SK-N-SH (cell line): ENCODE data around the gene C15orf39. TPM values are rescaled to one million over a fixed set of nuclear protein-coding genes. Genes with fewer than 3 reads are reported as not detected.

Experiments
- CTCF ChIA-PET: fragments of 300-600, 350-600 bp; formaldehyde crosslinking; extraction: SDS; loops from one replicate; lab custom pipeline; 2021; lab: Yijun Ruan, JAX
- POLR2A ChIA-PET: fragments of 350-600 bp; sonication (Branson Sonifier 250); formaldehyde crosslinking; extraction: SDS; loops from one replicate; lab custom pipeline; 2020; ENCODE audit warnings: antibody characterized with exemption, inconsistent platforms; lab: Yijun Ruan, JAX
- DNase-seq: peaks from one replicate; pipeline ENCODE4 v3.0.0; 2012
- H2AFZ ChIP-seq: fragments of 200-600 bp; sonication (generic); 2 replicates; pipeline ENCODE4 v1.8.1; 2016; ENCODE audit warnings: antibody characterized with exemption, mild to moderate bottlenecking, low read depth
- H3F3A ChIP-seq: fragments of 200-600 bp; sonication (generic); replicated peaks from 2 replicates; pipeline ENCODE3; 2016; ENCODE audit warnings: antibody characterized with exemption, mild to moderate bottlenecking; ENCODE audit not compliant: insufficient read depth
- H3K27ac ChIP-seq, 2 experiments: fragments of 200-500 bp in 1 of 2; fragments of 200-600 bp in 1 of 2; sonication (Bioruptor generic) in 1 of 2; sonication (generic), shearing (Covaris generic) in 1 of 2; 2 replicates each; pipeline versions ENCODE4 v1.5.1 to v1.6.1; 2014 to 2016; ENCODE audit warnings: low read depth in 2 of 2, inconsistent platforms in 1 of 2, low read length in 1 of 2, mild to moderate bottlenecking in 1 of 2, mixed read lengths in 1 of 2
- H3K27me3 ChIP-seq: fragments of 200-600 bp; sonication (generic), shearing (Covaris generic); 2 replicates; pipeline ENCODE4 v1.6.1; 2016; ENCODE audit warnings: mixed run types; ENCODE audit not compliant: insufficient read depth
- H3K36me3 ChIP-seq, 2 experiments: fragments of 200-500 bp in 1 of 2; fragments of 200-600 bp in 1 of 2; sonication (Bioruptor generic) in 1 of 2; sonication (generic) in 1 of 2; replicated peaks in 1 of 2; 2 replicates each; pipeline versions ENCODE3 to v1.5.1; 2014 to 2016; ENCODE audit warnings: low read length in 1 of 2, mild to moderate bottlenecking in 1 of 2; ENCODE audit not compliant: insufficient read depth in 2 of 2, control insufficient read depth in 1 of 2
- H3K4me1 ChIP-seq, 2 experiments: fragments of 200-500 bp in 1 of 2; fragments of 200-600 bp in 1 of 2; sonication (Bioruptor generic) in 1 of 2; sonication (generic), shearing (Covaris generic) in 1 of 2; 2 replicates each; pipeline versions ENCODE4 v1.5.1 to v1.6.1; 2014 to 2016; ENCODE audit warnings: low read depth in 1 of 2, low read length in 1 of 2, mixed run types in 1 of 2; ENCODE audit not compliant: insufficient read depth in 2 of 2, control insufficient read depth in 1 of 2
- H3K4me2 ChIP-seq: fragments of 200-600 bp; sonication (generic), shearing (Covaris generic); 2 replicates; pipeline ENCODE4 v1.6.1; 2017; ENCODE audit warnings: mixed run types
- H3K4me3 ChIP-seq, 2 experiments: fragments of 200-500 bp in 1 of 2; fragments of 200-600 bp in 1 of 2; sonication (Bioruptor generic) in 1 of 2; sonication (generic), shearing (Covaris generic) in 1 of 2; 2 replicates each; pipeline versions ENCODE4 v1.5.1 to v1.8.1; 2014 to 2016; ENCODE audit warnings: low read depth in 2 of 2, inconsistent platforms in 1 of 2, low read length in 1 of 2, mild to moderate bottlenecking in 1 of 2, mixed read lengths in 1 of 2, moderate library complexity in 1 of 2
- H3K79me2 ChIP-seq: fragments of 200-600 bp; sonication (generic); 2 replicates; pipeline ENCODE4 v1.8.1; 2017; ENCODE audit warnings: mild to moderate bottlenecking; ENCODE audit not compliant: insufficient read depth
- H3K9ac ChIP-seq: fragments of 200-600 bp; sonication (generic); 2 replicates; pipeline ENCODE4 v1.6.1; 2017; ENCODE audit warnings: mixed run types
- H3K9me2 ChIP-seq: fragments of 200-600 bp; sonication (generic); 2 replicates; pipeline ENCODE4 v1.6.1; 2017; ENCODE audit warnings: mixed run types
- H3K9me3 ChIP-seq: fragments of 200-600 bp; sonication (generic); 2 replicates; pipeline ENCODE4 v1.6.1; 2017; ENCODE audit warnings: mixed run types, mild to moderate bottlenecking, moderate library complexity
- H4K20me1 ChIP-seq: fragments of 200-600 bp; sonication (generic); 2 replicates; pipeline ENCODE4 v1.6.1; 2017; ENCODE audit warnings: mild to moderate bottlenecking, mixed run types; ENCODE audit not compliant: insufficient read depth
- EP300 ChIP-seq, 2 experiments: IDR thresholded peaks; 2 replicates each; pipeline versions ENCODE4 v1.4.0 to v1.6.1; 2012; ENCODE audit warnings: borderline replicate concordance in 1 of 2, low read depth in 1 of 2, low read length in 1 of 2
- JUND ChIP-seq: IDR thresholded peaks from 2 replicates; pipeline ENCODE4 v1.4.0; 2012
- MEF2A ChIP-seq: IDR thresholded peaks from 2 replicates; pipeline ENCODE4 v1.4.0; 2012; ENCODE audit warnings: low read depth, borderline replicate concordance
- NFIC ChIP-seq: IDR thresholded peaks from 2 replicates; pipeline ENCODE4 v1.4.0; 2012; ENCODE audit warnings: borderline replicate concordance
- NRF1 ChIP-seq: IDR thresholded peaks from 2 replicates; pipeline ENCODE4 v1.6.1; 2012; ENCODE audit warnings: low read depth, mild to moderate bottlenecking, low read length
- POLR2AphosphoS5 ChIP-seq: IDR thresholded peaks from 2 replicates; pipeline ENCODE4 v1.6.1; 2012; ENCODE audit warnings: low read depth, low read length
- RCOR1 ChIP-seq: fragments of 150-350 bp; IDR thresholded peaks from 2 replicates; pipeline ENCODE4 v1.6.1; 2017; ENCODE audit warnings: antibody characterized with exemption, low read length
- RFX5 ChIP-seq: IDR thresholded peaks from 2 replicates; pipeline ENCODE4 v1.6.1; 2012; ENCODE audit warnings: mild to moderate bottlenecking, improper control_type of control experiment, low read length
- RXRA ChIP-seq: IDR thresholded peaks from 2 replicates; pipeline ENCODE4 v1.4.0; 2012; ENCODE audit warnings: low read depth, mild to moderate bottlenecking, borderline replicate concordance
- SIN3A ChIP-seq: IDR thresholded peaks from 2 replicates; pipeline ENCODE4 v1.6.1; 2012; ENCODE audit warnings: low read depth, mild to moderate bottlenecking, low read length, moderate library complexity, borderline replicate concordance
- SMC3 ChIP-seq: IDR thresholded peaks from 2 replicates; pipeline ENCODE4 v1.6.1; 2012; ENCODE audit warnings: low read depth, low read length, improper control_type of control experiment
- TEAD4 ChIP-seq: IDR thresholded peaks from 2 replicates; pipeline ENCODE4 v1.4.0; 2012; ENCODE audit warnings: mild to moderate bottlenecking, borderline replicate concordance; ENCODE audit not compliant: insufficient read depth
- YY1 ChIP-seq: IDR thresholded peaks from 2 replicates; pipeline ENCODE4 v1.4.0; 2012; ENCODE audit warnings: low read depth, mild to moderate bottlenecking
- WGBS: methylation state at CpG from one replicate; pipeline ENCODE4 v1.1.6; 2017; ENCODE audit warnings: low lambda C conversion rate; 5-methylcytosine and 5-hydroxymethylcytosine counted together
- polyA plus RNA-seq, 3 experiments: library from polyadenylated mRNA; depleted of rRNA; stranded (reverse); fragments of >200 nt; gene quantifications; 2 replicates each; pipeline ENCODE4 v1.2.3, GENCODE V29; 2012
- TF ChIP-seq, protein P1 (sequence below): fragments of 150-350 bp; IDR thresholded peaks from 2 replicates; pipeline ENCODE4 v1.6.1; 2016; ENCODE audit warnings: mild to moderate bottlenecking, low read depth, low read length
- TF ChIP-seq, protein P2 (sequence below): IDR thresholded peaks from 2 replicates; pipeline ENCODE4; 2012
- TF ChIP-seq, protein P3 (sequence below): IDR thresholded peaks from 2 replicates; pipeline ENCODE4 v1.4.0; 2012; ENCODE audit warnings: low read depth, borderline replicate concordance

The C15orf39 gene
- polyA plus RNA-seq, 1 of the 3 experiments (the other 2 are of a cell fraction) = 2.5 TPM

DNA sequence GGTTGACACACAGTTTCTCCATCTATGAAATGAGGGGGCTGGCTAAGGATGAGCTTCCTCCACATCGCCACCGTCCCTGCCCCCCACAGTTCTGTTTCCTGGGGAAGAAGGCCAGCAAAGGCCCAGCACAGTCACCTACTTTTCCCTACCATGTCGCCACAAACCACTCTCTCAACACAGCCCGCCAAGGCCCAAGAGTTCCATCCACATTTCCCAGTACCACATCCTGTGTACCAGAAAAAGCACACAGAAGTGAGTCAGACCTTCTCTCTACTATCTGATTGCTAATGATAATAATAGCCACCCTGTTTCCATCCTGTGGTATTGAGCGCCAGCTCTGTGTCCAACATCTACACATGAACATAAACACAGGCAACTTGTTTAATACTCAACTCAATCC is 30.3 kb upstream of the C15orf39 start (continued):
- TF ChIP-seq SMC3 (no peak), YY1 (no peak), MEF2A (0 out of 2 replicates have a peak, but pooled peaks have one; percentile 71), SIN3A (no peak), RXRA (no peak), JUND (peak; percentile 69), RCOR1 (no peak), POLR2AphosphoS5 (no peak)
- TF ChIP-seq, protein P1, sequence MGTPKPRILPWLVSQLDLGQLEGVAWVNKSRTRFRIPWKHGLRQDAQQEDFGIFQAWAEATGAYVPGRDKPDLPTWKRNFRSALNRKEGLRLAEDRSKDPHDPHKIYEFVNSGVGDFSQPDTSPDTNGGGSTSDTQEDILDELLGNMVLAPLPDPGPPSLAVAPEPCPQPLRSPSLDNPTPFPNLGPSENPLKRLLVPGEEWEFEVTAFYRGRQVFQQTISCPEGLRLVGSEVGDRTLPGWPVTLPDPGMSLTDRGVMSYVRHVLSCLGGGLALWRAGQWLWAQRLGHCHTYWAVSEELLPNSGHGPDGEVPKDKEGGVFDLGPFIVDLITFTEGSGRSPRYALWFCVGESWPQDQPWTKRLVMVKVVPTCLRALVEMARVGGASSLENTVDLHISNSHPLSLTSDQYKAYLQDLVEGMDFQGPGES = no peak

DNA sequence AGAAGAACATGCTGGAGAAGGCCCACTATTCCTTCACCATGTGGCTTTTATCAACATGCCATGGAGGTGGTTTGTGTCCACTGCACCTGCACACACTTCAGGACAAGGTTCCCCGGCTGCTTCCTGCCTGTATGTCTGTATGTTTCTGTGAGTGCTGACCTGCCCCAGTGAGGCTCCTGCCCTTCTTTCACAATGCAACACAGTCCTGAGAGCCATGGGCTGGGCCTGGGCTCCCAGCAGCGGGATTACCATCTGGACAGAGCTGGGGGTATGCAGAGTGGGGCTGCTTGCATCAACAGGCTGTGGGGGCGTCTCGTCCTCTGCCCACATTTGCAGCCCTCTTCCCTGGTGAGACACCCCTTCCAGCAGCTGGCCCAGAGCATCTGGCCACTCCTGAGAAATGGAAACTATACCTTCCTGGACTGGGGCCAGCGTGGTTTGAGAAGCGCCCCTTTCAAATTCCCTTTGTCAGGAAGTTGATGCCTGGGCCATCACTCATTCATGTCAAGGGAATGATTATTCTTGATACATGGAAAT is 29.3 kb upstream of the C15orf39 start:
- no peak overlapping the region for H2AFZ ChIP-seq
- TF ChIP-seq TEAD4 = no peak
- TF ChIP-seq, protein P2, sequence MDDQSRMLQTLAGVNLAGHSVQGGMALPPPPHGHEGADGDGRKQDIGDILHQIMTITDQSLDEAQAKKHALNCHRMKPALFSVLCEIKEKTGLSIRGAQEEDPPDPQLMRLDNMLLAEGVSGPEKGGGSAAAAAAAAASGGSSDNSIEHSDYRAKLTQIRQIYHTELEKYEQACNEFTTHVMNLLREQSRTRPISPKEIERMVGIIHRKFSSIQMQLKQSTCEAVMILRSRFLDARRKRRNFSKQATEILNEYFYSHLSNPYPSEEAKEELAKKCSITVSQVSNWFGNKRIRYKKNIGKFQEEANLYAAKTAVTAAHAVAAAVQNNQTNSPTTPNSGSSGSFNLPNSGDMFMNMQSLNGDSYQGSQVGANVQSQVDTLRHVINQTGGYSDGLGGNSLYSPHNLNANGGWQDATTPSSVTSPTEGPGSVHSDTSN = peak; percentile 56
- no peak for TF ChIP-seq NFIC
- no peak for TF ChIP-seq MEF2A
- POLR2A ChIA-PET = no interaction called here
- H3K4me2 ChIP-seq = no peak overlapping the region
- H3K36me3 ChIP-seq = no peaks in the 10 kb centered on the region
- no peaks in the 10 kb centered on the region for H4K20me1 ChIP-seq
- no peak for DNase-seq
- H3K4me3 ChIP-seq = no peak overlapping the region
- H3K9me3 ChIP-seq = no peaks in the 10 kb centered on the region
- no peaks in the 10 kb centered on the region for H3K27me3 ChIP-seq
- H3F3A ChIP-seq = peaks cover 10% of the 10 kb centered on the region
- WGBS = 71% methylated on average over 3 of the region's 6 CpGs
- peaks cover 4 to 22% of the 10 kb centered on the region in 2 experiments; a peak in 3 of 4 replicates for H3K4me1 ChIP-seq
- H3K9me2 ChIP-seq = no peaks in the 10 kb centered on the region
- CTCF ChIA-PET = no interaction called here
- no peaks in the 10 kb centered on the region for H3K79me2 ChIP-seq
- no peak overlapping the region for H3K27ac ChIP-seq
- no peak overlapping the region for H3K9ac ChIP-seq

DNA sequence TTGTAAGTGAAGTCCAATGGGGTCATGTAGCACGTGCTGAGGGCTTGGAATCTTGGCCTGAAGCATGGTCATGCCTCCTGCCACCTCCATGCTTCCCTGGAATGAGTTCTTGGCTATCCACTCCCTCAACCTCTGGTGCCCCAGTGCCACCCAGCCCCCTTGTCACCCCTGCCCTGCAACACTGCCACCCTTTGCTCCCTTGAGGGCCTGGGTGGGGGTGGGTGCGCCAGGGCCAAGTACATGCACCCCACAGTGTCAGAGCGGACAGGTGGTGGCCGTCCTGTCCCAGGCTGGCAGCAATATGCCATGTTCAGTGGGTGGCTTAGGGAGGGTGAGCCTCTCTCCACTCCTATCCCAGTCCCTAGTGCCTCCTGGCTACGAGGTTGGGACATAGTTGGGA is 27.6 kb upstream of the C15orf39 start:
- ChIA-PET POLR2A (no interaction called here), CTCF (no interaction called here)
- DNase-seq = no peak
- Histone ChIP-seq H4K20me1 (no peaks in the 10 kb centered on the region), H2AFZ (no peak overlapping the region), H3K4me3 (no peak overlapping the region), H3K27ac (no peak overlapping the region), H3K4me1 (peaks cover 15 to 22% of the 10 kb centered on the region in 2 experiments; a peak in 3 of 4 replicates), H3F3A (peaks cover 10% of the 10 kb centered on the region), H3K27me3 (no peaks in the 10 kb centered on the region), H3K4me2 (no peak overlapping the region), H3K36me3 (no peaks in the 10 kb centered on the region), H3K9me2 (no peaks in the 10 kb centered on the region), H3K79me2 (no peaks in the 10 kb centered on the region), H3K9me3 (no peaks in the 10 kb centered on the region), H3K9ac (no peak overlapping the region)
- WGBS = 83% methylated on average over 5 of the region's 5 CpGs
- no peak for TF ChIP-seq POLR2AphosphoS5
- TF ChIP-seq, protein P3, sequence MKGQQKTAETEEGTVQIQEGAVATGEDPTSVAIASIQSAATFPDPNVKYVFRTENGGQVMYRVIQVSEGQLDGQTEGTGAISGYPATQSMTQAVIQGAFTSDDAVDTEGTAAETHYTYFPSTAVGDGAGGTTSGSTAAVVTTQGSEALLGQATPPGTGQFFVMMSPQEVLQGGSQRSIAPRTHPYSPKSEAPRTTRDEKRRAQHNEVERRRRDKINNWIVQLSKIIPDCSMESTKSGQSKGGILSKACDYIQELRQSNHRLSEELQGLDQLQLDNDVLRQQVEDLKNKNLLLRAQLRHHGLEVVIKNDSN = no peak
- TF ChIP-seq, protein P2 = no peak
- TF ChIP-seq NRF1 = no peak
- no peak for TF ChIP-seq SIN3A
- TF ChIP-seq RFX5 = no peak
- no peak for TF ChIP-seq EP300 (IDR thresholded peaks at IDR 0.05; ENCODE audit: borderline replicate concordance in 1 of 2, low read depth in 1 of 2, low read length in 1 of 2)
